Immature natural killer cell (primary cell): ENCODE measurements around the gene AKAP13. TPM values are rescaled to one million over a fixed set of nuclear protein-coding genes. Genes with fewer than 3 reads are reported as not detected.

Experiments
- DNase-seq, 3 donors: peaks; one replicate each; pipeline ENCODE4 v3.0.0; 2022; ENCODE audit warnings: mixed read lengths in 1 of 3
- H3K27ac Mint-ChIP-seq, 6 donors: one replicate each; pipeline ENCODE4 v1.8.0; 2020; ENCODE audit warnings: mixed read lengths in 6 of 6, mild to moderate bottlenecking in 5 of 6, inconsistent platforms in 4 of 6, moderate library complexity in 3 of 6
- H3K27me3 Mint-ChIP-seq, 3 donors: one replicate each; pipeline ENCODE4 v1.8.0; 2020 to 2021; ENCODE audit warnings: low read depth in 3 of 3, mild to moderate bottlenecking in 3 of 3, mixed read lengths in 3 of 3, moderate library complexity in 3 of 3, inconsistent platforms in 1 of 3
- H3K36me3 Mint-ChIP-seq, 3 donors: one replicate each; pipeline ENCODE4 v1.8.0; 2020; ENCODE audit warnings: mixed read lengths in 3 of 3, inconsistent platforms in 2 of 3, mild to moderate bottlenecking in 2 of 3
- H3K4me1 Mint-ChIP-seq, 2 donors: one replicate each; pipeline ENCODE4 v1.8.0; 2020; ENCODE audit warnings: inconsistent platforms in 2 of 2, mild to moderate bottlenecking in 2 of 2, mixed read lengths in 2 of 2, moderate library complexity in 1 of 2
- H3K4me3 Mint-ChIP-seq, 5 donors: one replicate each; pipeline ENCODE4 v1.8.0; 2020; ENCODE audit warnings: mild to moderate bottlenecking in 5 of 5, mixed read lengths in 5 of 5, inconsistent platforms in 3 of 5, moderate library complexity in 3 of 5
- H3K9me3 Mint-ChIP-seq, 6 donors: one replicate each; pipeline ENCODE4 v1.8.0; 2020; ENCODE audit warnings: mild to moderate bottlenecking in 6 of 6, mixed read lengths in 6 of 6, inconsistent platforms in 4 of 6, moderate library complexity in 3 of 6
- polyA plus RNA-seq, 3 donors: library from polyadenylated mRNA; unstranded; fragments of 300-500 nt; fragmentation: Illumina TruSeq; gene quantifications; one replicate each; pipeline ENCODE4 v1.2.3, GENCODE V29; 2021

AKAP13 gene
- polyA plus RNA-seq, 3 donors from 2014 or later: 104 to 327 (median 112) TPM

DNA sequence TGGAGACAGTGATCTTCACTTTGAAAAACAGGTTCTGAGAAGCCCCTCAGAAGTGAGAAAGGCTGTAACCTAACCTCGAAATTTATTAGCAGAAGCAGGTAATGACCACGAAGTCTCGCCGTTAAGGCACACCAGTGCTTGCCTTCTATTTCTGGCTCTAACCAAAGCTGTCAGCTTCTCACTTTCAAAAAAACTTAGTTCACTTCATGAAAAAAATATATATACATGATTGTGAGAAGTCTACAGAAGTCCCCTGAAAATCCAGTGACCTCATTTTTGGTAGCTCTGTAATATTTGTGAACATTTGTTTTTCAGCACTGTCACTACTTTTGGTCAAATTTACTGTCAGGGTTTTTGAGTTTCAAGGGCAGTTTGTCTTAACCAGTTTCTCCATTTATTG, 19.1 kb upstream of the AKAP13 start:
- peaks cover 0 to 1% (median 0%) of the 10 kb centered on the region in 3 donors for H3K27me3 Mint-ChIP-seq
- no peak for DNase-seq
- no peaks in the 10 kb centered on the region for H3K9me3 Mint-ChIP-seq
- no peak overlapping the region for H3K27ac Mint-ChIP-seq
- no peak overlapping the region for H3K4me3 Mint-ChIP-seq
- H3K4me1 Mint-ChIP-seq: no peaks in the 10 kb centered on the region
- H3K36me3 Mint-ChIP-seq: no peaks in the 10 kb centered on the region

DNA sequence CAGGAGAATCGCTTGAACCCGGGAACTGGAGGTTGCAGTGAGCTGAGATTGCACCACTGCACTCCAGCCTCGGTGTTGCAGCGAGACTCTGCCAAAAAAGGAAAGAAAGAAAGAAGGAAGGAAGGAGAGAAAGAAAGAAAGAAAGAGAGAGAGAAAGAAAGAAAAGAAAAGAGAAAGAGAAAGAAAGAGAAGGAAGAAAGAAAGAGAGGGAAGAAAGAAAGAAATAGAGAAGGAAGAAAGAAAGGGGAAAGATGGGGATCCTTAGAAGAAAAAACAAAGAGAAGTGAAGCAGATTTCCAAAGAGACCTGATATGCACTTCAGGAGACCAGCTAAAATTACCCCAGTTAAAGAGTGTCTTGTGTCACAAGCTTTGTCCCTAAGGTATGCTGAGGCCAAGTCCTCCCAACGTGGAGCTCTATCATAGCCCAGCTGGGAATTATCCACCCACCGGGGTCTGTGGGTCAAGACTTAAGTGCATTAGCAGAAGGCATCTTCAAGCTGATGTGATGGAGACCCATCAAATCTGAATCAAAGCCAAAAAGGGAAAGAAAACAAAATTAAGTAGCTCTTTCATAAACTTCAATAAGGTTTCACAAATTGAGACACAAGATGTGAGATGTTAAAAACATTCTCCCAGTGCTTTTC, 17.8 kb upstream of the AKAP13 start:
- Mint-ChIP-seq H3K9me3 (no peaks in the 10 kb centered on the region), H3K27me3 (peaks cover 0 to 1% (median 0%) of the 10 kb centered on the region in 3 donors), H3K36me3 (no peaks in the 10 kb centered on the region), H3K4me3 (no peak overlapping the region), H3K4me1 (no peaks in the 10 kb centered on the region), H3K27ac (no peak overlapping the region)
- no peak for DNase-seq

DNA sequence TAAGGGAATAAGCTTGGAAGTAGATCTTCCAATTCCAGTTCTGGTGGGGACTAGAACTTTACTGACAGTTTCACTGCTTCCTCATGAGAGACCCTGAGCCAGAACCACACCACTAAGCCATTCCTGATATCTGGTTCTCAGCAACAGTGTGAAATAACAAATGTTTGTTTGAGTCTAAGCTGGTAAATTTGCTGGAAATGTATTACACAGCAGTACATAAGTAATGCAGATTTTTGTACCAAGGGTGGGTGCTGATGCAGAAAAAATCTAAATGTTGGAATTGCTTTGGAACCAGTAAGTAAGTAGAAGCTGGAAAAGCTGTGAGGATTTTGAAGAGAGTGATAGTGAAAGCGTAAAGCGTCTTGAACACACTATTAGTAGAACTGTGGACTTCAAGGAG, 14.4 kb upstream of the AKAP13 start:
- Mint-ChIP-seq H3K4me3 (no peak overlapping the region), H3K9me3 (no peaks in the 10 kb centered on the region), H3K27me3 (peaks cover 1 to 4% (median 1%) of the 10 kb centered on the region in 3 donors), H3K27ac (no peak overlapping the region), H3K36me3 (no peaks in the 10 kb centered on the region), H3K4me1 (no peaks in the 10 kb centered on the region)
- DNase-seq: no peak

DNA sequence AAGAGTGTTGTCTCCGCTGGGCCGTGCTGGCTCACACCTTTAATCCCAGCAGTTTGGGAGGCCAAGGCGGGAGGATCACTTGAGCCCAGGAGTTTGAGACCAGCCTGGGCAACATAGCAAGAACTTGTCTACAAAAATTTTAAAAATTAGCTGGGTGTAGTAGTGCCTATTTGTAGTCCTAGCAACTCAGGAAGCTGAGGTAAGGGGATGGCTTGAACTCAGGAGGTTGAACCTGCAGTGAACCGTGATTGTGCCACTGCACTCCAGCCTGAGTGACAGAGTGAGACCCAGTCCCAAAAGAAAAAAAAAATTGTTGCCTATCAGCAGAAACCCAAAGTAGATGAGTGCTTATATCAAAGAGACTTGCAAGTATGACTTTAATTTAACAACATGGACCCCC, 12.7 kb upstream of the AKAP13 start:
- H3K36me3 Mint-ChIP-seq: no peaks in the 10 kb centered on the region
- no peak overlapping the region for H3K4me3 Mint-ChIP-seq
- no peaks in the 10 kb centered on the region for H3K9me3 Mint-ChIP-seq
- peaks cover 0 to 4% (median 1%) of the 10 kb centered on the region in 3 donors for H3K27me3 Mint-ChIP-seq
- H3K4me1 Mint-ChIP-seq: no peaks in the 10 kb centered on the region
- H3K27ac Mint-ChIP-seq: no peak overlapping the region
- no peak for DNase-seq

DNA sequence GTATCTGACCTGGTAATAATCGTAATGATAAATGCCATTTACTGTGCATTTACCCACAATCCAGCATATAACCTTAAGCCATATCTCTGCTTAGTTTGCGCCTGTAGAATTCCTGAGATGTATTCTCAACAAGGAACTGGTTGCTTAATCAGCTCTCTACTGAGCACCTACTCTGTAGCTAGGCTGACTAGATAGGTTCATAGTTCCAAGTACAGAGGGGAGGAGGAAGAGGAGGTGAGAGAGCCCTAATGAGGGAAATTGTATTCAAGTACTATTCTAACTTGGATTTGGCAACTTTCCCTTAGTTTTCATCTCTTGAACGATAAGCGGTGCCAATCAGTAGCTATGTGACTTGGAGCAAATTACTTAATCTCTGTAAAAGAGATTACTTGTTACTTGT, 5.6 kb upstream of the AKAP13 start:
- Mint-ChIP-seq H3K4me1 (peaks cover 13% of the 10 kb centered on the region in 2 donors), H3K36me3 (no peaks in the 10 kb centered on the region), H3K9me3 (no peaks in the 10 kb centered on the region), H3K27ac (no peak overlapping the region), H3K4me3 (no peak overlapping the region), H3K27me3 (peaks cover 1 to 4% (median 3%) of the 10 kb centered on the region in 3 donors)
- no peak for DNase-seq

DNA sequence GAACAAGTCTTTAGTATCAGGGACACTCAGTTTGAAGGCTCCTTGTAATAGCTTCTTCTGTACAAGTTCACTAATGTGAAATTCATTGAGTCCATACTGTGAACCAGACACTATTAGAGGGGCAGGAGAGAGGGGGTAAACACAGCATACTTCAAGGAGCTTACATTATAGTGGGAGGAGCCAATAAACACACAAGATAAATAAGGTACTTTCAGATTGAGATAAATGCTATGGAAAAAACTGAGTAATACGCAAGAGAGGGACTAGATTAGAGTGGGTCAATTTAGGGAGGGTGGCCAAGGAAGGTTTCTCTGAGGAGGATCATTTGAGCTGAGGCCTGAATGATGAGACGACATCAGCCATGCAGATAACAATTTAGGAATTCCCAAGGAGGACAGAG, 3.1 kb upstream of the AKAP13 start:
- peaks cover 7 to 11% (median 10%) of the 10 kb centered on the region in 3 donors for H3K27me3 Mint-ChIP-seq
- no peak for DNase-seq
- H3K9me3 Mint-ChIP-seq: no peaks in the 10 kb centered on the region
- H3K4me1 Mint-ChIP-seq: peaks cover 25% of the 10 kb centered on the region in 2 donors
- H3K27ac Mint-ChIP-seq: no peak overlapping the region
- no peaks in the 10 kb centered on the region for H3K36me3 Mint-ChIP-seq
- peak overlapping the region in 1 of 5 donors; percentile 39 for H3K4me3 Mint-ChIP-seq

DNA sequence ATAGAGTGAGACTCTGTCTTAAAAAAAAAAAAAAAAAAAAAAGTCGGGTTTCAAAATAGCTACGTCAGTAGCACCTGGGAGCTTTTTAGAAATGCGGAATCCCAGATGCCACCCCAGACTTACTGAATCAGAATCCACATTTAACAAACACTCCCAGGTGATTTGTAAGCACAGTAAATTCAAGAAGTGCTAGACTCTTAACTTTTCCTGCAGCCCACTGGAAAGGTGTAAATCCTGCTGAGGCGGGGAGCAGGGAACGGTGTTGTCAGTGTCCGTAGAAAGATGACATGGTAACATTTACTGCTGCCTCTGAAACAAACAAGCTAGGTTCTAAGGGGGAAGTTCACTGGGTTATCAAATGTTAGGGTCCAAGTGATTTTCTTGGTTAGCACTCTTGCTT, 2.4 kb upstream of the AKAP13 start:
- H3K4me3 Mint-ChIP-seq: no peak overlapping the region
- peaks cover 7 to 11% (median 10%) of the 10 kb centered on the region in 3 donors for H3K27me3 Mint-ChIP-seq
- DNase-seq: no peak
- H3K36me3 Mint-ChIP-seq: no peaks in the 10 kb centered on the region
- peaks cover 31 to 32% of the 10 kb centered on the region in 2 donors for H3K4me1 Mint-ChIP-seq
- H3K9me3 Mint-ChIP-seq: no peaks in the 10 kb centered on the region
- H3K27ac Mint-ChIP-seq: no peak overlapping the region

DNA sequence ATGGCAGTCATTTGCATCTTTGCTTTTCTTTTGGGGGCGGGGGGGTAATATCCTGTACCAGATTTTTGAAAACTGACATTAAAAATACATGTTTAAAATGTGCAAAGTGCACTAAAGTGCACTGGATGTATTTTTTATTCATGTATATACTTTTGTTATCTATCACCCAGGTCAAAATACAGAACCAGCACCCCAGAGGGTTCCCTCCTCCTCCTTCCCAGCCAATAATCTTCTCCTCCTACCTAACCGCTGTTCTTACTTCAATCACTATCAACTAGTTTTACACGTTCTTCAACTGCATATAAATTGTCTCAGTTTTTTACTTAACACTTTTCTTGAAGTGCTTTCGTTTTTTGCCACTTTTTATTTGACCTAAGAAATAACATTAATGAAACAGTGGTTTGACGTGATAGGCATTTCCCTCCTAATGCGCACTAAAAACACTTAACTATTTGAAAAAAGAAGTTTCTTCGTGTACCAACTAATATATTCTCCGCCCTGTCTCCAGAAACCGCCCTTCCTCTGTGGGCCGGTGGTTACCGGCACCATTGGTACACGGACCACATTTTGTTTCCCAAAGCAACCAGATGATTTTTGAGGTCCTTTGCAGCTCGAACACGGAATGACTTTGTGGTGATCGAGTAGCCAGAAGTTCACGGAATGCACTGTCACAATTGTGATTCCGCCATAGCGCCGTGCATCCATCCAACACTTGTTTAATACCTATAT, 836 bp upstream of the AKAP13 start:
- Mint-ChIP-seq H3K9me3 (no peaks in the 10 kb centered on the region), H3K27me3 (peaks cover 5 to 11% (median 10%) of the 10 kb centered on the region in 3 donors), H3K36me3 (peaks cover 0 to under 1% (median 0%) of the 10 kb centered on the region in 3 donors), H3K4me1 (peaks cover 44% of the 10 kb centered on the region in 2 donors), H3K4me3 (peak overlapping the region; percentile 83 to 98 (median 85)), H3K27ac (peak overlapping the region; percentile 90 to 97 (median 94))
- DNase-seq: peak; percentile 69 to 72 (median 71)

DNA sequence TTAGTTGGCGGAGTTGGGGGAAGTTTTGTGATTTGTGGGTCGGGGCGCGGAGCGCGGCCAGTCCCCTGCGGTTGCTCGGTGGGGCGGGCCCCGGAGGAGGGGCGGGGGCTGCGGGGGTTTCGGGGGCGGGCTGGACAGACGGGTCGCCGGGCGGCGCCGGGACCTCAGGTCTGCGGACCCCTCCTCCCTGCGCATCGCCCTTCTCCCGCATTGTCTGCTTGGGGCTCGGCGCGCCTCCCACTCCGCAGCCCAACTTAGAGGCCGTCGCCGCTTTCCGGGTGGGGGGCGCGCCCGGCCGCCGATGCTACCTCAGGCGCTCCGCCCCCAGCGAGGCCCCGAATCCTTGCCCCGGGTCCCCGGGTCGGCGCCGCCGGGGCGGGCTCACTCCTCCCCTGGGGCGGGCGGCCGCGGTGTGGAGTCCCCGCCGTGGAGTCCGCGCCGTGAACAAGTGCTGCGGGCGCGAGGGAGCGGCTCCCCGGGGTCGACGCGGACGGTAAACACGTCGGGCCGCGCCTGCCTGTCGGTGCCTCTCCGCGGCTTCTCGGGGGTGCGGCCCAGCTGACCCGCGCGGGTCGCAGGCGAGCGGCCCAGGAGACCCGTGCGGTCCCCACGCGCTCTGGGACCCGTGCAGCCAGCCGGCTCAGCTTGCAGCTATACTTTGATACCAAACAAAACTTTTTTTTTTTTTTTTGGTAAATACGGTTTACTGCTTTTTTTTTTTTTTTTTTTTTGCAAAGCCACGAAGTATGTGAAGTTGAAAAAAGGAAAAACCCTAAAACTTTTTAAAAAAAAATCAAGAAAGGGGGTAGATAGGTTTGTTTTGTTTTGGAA, 624 bp downstream of the AKAP13 start:
- H3K36me3 Mint-ChIP-seq: peaks cover 0 to 3% (median 0%) of the 10 kb centered on the region in 3 donors
- peak overlapping the region; percentile 83 to 98 (median 85) for H3K4me3 Mint-ChIP-seq
- H3K4me1 Mint-ChIP-seq: peaks cover 44 to 47% of the 10 kb centered on the region in 2 donors
- peak overlapping the region; percentile 66 to 96 (median 89) for H3K27ac Mint-ChIP-seq
- H3K27me3 Mint-ChIP-seq: peaks cover 3 to 13% (median 10%) of the 10 kb centered on the region in 3 donors
- DNase-seq: peak; percentile 65 to 70 (median 68)
- no peaks in the 10 kb centered on the region for H3K9me3 Mint-ChIP-seq

DNA sequence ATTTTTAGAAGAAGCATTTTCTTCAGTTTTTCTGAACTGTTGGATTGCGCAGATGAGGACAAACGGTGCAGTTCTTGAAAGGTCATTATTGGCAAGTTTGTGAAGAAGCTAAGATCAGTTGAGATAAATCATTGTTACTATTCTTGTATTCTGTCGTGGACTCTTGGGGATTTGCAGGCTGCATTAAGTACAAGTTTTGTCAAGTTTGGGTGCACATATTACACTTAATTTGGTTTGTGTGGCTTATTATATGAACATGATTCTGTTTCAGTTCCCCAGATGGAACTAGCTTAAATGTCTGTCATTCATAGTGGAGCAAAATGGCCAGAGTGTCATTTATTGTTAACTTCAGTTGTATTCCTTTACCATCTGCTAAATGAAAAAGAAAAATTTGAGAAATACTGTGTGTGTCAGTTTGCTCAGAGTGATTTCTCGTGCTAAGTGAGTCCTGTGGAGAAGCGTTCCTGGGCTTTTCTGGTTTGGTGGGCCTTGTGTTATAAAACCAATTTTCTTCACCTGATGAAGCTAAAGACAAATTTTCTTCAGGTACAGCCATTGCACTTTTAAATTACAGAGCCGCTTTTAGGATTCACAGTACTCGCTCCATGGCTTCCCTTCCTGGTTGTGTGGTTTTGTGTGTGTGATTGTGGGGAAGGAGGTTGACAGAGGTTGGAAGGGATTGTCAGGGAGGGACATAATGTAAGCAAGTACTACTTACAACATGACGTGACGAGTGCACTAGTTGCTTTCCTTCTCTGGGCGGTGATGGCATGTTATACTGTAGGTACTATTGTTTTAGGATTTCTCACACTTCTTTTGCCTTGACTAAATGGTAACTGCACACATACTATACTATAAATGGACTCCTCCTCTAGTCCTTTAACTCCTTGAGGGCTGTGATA, 1.7 kb downstream of the AKAP13 start:
- Mint-ChIP-seq H3K27me3 (peaks cover 3 to 13% (median 10%) of the 10 kb centered on the region in 3 donors), H3K36me3 (peaks cover 0 to 3% (median 0%) of the 10 kb centered on the region in 3 donors), H3K4me1 (peaks cover 43 to 47% of the 10 kb centered on the region in 2 donors), H3K4me3 (peak overlapping the region; percentile 76 to 86 (median 79)), H3K9me3 (no peaks in the 10 kb centered on the region), H3K27ac (peak overlapping the region in 5 of 6 donors; percentile 14 to 86 (median 49))
- DNase-seq: no peak

DNA sequence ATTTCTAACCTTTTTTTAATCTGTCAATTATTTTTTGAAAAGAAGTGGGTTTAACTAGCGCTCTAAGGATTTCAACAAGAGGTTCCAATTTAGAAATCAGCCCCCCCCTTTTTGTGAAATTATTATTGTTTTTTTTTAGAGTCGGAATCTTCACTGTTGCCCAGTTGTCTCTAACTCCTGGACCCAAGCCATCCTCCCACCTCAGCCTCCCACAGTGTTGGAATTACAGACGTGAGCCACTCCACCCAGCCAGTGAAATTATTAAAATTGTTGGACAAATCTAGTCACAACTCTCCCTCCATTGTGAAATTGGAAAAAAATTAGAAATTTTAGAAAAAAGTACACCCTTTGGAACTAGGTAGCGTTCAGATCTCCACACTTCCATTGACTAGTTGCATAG, 2.5 kb downstream of the AKAP13 start:
- Mint-ChIP-seq H3K36me3 (peaks cover 0 to 3% (median 0%) of the 10 kb centered on the region in 3 donors), H3K9me3 (no peaks in the 10 kb centered on the region), H3K4me1 (peaks cover 39 to 46% of the 10 kb centered on the region in 2 donors), H3K27me3 (peaks cover 3 to 13% (median 10%) of the 10 kb centered on the region in 3 donors), H3K27ac (no peak overlapping the region), H3K4me3 (peak overlapping the region in 2 of 5 donors; percentile 26 to 76)
- DNase-seq: no peak

DNA sequence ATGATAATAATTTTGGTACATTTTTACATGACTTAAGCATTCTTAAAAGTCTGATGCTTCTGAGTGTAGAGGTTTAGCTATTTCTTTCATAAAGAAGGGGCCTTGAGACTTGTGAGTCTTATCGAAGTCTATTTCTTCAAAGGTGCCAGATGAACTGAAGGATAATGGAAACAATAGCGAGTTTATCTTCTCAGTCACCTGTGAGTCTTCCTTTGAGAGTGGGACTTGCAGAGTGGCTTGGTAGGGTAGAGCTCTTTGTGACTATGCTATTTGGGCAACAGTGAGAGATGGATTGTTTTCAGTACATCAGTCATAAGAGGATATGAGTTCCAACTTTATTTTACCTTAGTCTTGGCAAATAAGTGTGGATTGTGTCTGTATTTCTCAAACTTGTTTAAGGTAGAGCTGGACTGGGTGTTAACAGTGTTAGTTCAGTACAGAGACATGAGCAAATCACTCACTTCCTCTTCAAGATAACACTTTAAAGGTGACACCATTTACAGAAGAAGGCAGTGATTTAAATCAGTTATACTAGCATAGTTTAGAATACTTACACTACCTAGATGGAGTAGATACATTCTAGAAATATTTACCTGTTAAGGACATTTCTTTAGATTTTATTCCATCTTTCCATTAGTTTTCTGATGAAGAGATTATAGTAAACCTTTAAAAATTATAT, 3.2 kb downstream of the AKAP13 start:
- peaks cover 39 to 44% of the 10 kb centered on the region in 2 donors for H3K4me1 Mint-ChIP-seq
- H3K9me3 Mint-ChIP-seq: no peaks in the 10 kb centered on the region
- H3K4me3 Mint-ChIP-seq: peak overlapping the region in 3 of 5 donors; percentile 16 to 39 (median 22)
- peaks cover 3 to 13% (median 10%) of the 10 kb centered on the region in 3 donors for H3K27me3 Mint-ChIP-seq
- peak; percentile 16 to 22 (median 21) for DNase-seq
- H3K36me3 Mint-ChIP-seq: peaks cover 0 to 3% (median 0%) of the 10 kb centered on the region in 3 donors
- H3K27ac Mint-ChIP-seq: peak overlapping the region in 1 of 6 donors; percentile 5
